ENCODE data around the gene B3GNT7.
"Not testable (repeated sequence)": the region's sequence is repeated elsewhere in the genome, so short reads cannot be mapped to it uniquely, and the experiment has no call there.

The B3GNT7 gene

GRCh38 chr2:231427116-231427515 lies 31.6 kb downstream of the B3GNT7 start:
- no peak overlapping the region for H3K4me3 ChIP-seq (ENCODE audit: low read depth, low read length)
- peaks cover 6% of the 10 kb centered on the region for H3K9me3 ChIP-seq (ENCODE audit: control insufficient read depth, insufficient read depth, low read length)
- H3K9ac ChIP-seq (ENCODE audit: low read depth, low read length) = no peak overlapping the region
- peaks cover 5% of the 10 kb centered on the region for H3K4me1 ChIP-seq (ENCODE audit: control insufficient read depth, insufficient read depth, low read length)
- peaks cover 13% of the 10 kb centered on the region for H3K27me3 ChIP-seq (ENCODE audit: control insufficient read depth, insufficient read depth, low read length)
- no peaks in the 10 kb centered on the region for H3K36me3 ChIP-seq (ENCODE audit: control insufficient read depth, insufficient read depth, low read length)

- Histone ChIP-seq H3K9ac (ENCODE audit: low read depth, low read length) (no peak overlapping the region), H3K4me1 (ENCODE audit: control insufficient read depth, insufficient read depth, low read length) (peaks cover 5% of the 10 kb centered on the region), H3K27me3 (ENCODE audit: control insufficient read depth, insufficient read depth, low read length) (peaks cover 11% of the 10 kb centered on the region), H3K36me3 (ENCODE audit: control insufficient read depth, insufficient read depth, low read length) (no peaks in the 10 kb centered on the region), H3K4me3 (ENCODE audit: low read depth, low read length) (no peak overlapping the region), H3K9me3 (ENCODE audit: control insufficient read depth, insufficient read depth, low read length) (peaks cover 6% of the 10 kb centered on the region)
Measured at GRCh38 chr2:231429152-231429551, 33.6 kb downstream of the B3GNT7 start.

- H3K9ac ChIP-seq (ENCODE audit: low read depth, low read length) = no peak overlapping the region
- H3K27me3 ChIP-seq (ENCODE audit: control insufficient read depth, insufficient read depth, low read length) = peaks cover 9% of the 10 kb centered on the region
- H3K36me3 ChIP-seq (ENCODE audit: control insufficient read depth, insufficient read depth, low read length) = no peaks in the 10 kb centered on the region
- peaks cover 5% of the 10 kb centered on the region for H3K4me1 ChIP-seq (ENCODE audit: control insufficient read depth, insufficient read depth, low read length)
- no peak overlapping the region for H3K4me3 ChIP-seq (ENCODE audit: low read depth, low read length)
- peaks cover 6% of the 10 kb centered on the region for H3K9me3 ChIP-seq (ENCODE audit: control insufficient read depth, insufficient read depth, low read length)
Measured at GRCh38 chr2:231429901-231430300, 34.4 kb downstream of the B3GNT7 start.

GRCh38 chr2:231430437-231430836 lies 34.9 kb downstream of the B3GNT7 start:
- H3K4me3 ChIP-seq (ENCODE audit: low read depth, low read length); H3K9me3 ChIP-seq (ENCODE audit: control insufficient read depth, insufficient read depth, low read length); H3K9ac ChIP-seq (ENCODE audit: low read depth, low read length); H3K36me3 ChIP-seq (ENCODE audit: control insufficient read depth, insufficient read depth, low read length); H3K4me1 ChIP-seq (ENCODE audit: control insufficient read depth, insufficient read depth, low read length); H3K27me3 ChIP-seq (ENCODE audit: control insufficient read depth, insufficient read depth, low read length): not testable (repeated sequence)

GRCh38 chr2:231431606-231432005 lies 36.1 kb downstream of the B3GNT7 start:
- Histone ChIP-seq H3K9me3 (ENCODE audit: control insufficient read depth, insufficient read depth, low read length) (peaks cover 6% of the 10 kb centered on the region), H3K27me3 (ENCODE audit: control insufficient read depth, insufficient read depth, low read length) (peaks cover 6% of the 10 kb centered on the region), H3K4me3 (ENCODE audit: low read depth, low read length) (no peak overlapping the region), H3K4me1 (ENCODE audit: control insufficient read depth, insufficient read depth, low read length) (no peaks in the 10 kb centered on the region), H3K36me3 (ENCODE audit: control insufficient read depth, insufficient read depth, low read length) (no peaks in the 10 kb centered on the region), H3K9ac (ENCODE audit: low read depth, low read length) (no peak overlapping the region)

- H3K4me3 ChIP-seq (ENCODE audit: low read depth, low read length) = no peak overlapping the region
- no peak overlapping the region for H3K9ac ChIP-seq (ENCODE audit: low read depth, low read length)
- peaks cover 6% of the 10 kb centered on the region for H3K9me3 ChIP-seq (ENCODE audit: control insufficient read depth, insufficient read depth, low read length)
- no peaks in the 10 kb centered on the region for H3K4me1 ChIP-seq (ENCODE audit: control insufficient read depth, insufficient read depth, low read length)
- H3K36me3 ChIP-seq (ENCODE audit: control insufficient read depth, insufficient read depth, low read length) = no peaks in the 10 kb centered on the region
- no peaks in the 10 kb centered on the region for H3K27me3 ChIP-seq (ENCODE audit: control insufficient read depth, insufficient read depth, low read length)
Measured at GRCh38 chr2:231433990-231434389, 38.5 kb downstream of the B3GNT7 start.

GRCh38 chr2:231436957-231437356 lies 41.4 kb downstream of the B3GNT7 start:
- H3K4me3 ChIP-seq (ENCODE audit: low read depth, low read length) = no peak overlapping the region
- no peaks in the 10 kb centered on the region for H3K36me3 ChIP-seq (ENCODE audit: control insufficient read depth, insufficient read depth, low read length)
- no peak overlapping the region for H3K9ac ChIP-seq (ENCODE audit: low read depth, low read length)
- no peaks in the 10 kb centered on the region for H3K27me3 ChIP-seq (ENCODE audit: control insufficient read depth, insufficient read depth, low read length)
- no peaks in the 10 kb centered on the region for H3K9me3 ChIP-seq (ENCODE audit: control insufficient read depth, insufficient read depth, low read length)
- H3K4me1 ChIP-seq (ENCODE audit: control insufficient read depth, insufficient read depth, low read length) = no peaks in the 10 kb centered on the region

GRCh38 chr2:231449503-231450054 lies 54.1 kb downstream of the B3GNT7 start:
- no peak overlapping the region for H3K9ac ChIP-seq (ENCODE audit: low read depth, low read length)

GRCh38 chr2:231450548-231450989 lies 55.1 kb downstream of the B3GNT7 start:
- Histone ChIP-seq H3K36me3 (ENCODE audit: control insufficient read depth, insufficient read depth, low read length) (peaks cover 16% of the 10 kb centered on the region), H3K27me3 (ENCODE audit: control insufficient read depth, insufficient read depth, low read length) (no peaks in the 10 kb centered on the region), H3K9ac (ENCODE audit: low read depth, low read length) (no peak overlapping the region), H3K4me1 (ENCODE audit: control insufficient read depth, insufficient read depth, low read length) (no peaks in the 10 kb centered on the region), H3K4me3 (ENCODE audit: low read depth, low read length) (no peak overlapping the region), H3K9me3 (ENCODE audit: control insufficient read depth, insufficient read depth, low read length) (no peaks in the 10 kb centered on the region)

More at GRCh38 chr2:231449503-231450054, 54.1 kb downstream of the B3GNT7 start:
- H3K4me3 ChIP-seq (ENCODE audit: low read depth, low read length) = no peak overlapping the region
- H3K27me3 ChIP-seq (ENCODE audit: control insufficient read depth, insufficient read depth, low read length) = no peaks in the 10 kb centered on the region
- no peaks in the 10 kb centered on the region for H3K4me1 ChIP-seq (ENCODE audit: control insufficient read depth, insufficient read depth, low read length)
- H3K36me3 ChIP-seq (ENCODE audit: control insufficient read depth, insufficient read depth, low read length) = peaks cover 7% of the 10 kb centered on the region
- no peaks in the 10 kb centered on the region for H3K9me3 ChIP-seq (ENCODE audit: control insufficient read depth, insufficient read depth, low read length)
